CD14-positive monocyte (primary cell): ENCODE results near the gene PTTG1IP. TPM values are rescaled to one million over a fixed set of nuclear protein-coding genes. Genes with fewer than 3 reads are reported as not detected.

Source experiments
- DNase-seq, 3 donors: peaks; one replicate each; pipeline ENCODE4 v3.0.0-alpha.2; 2011 to 2022
- H2AFZ ChIP-seq: 2 replicates; pipeline ENCODE4 v1.6.0; 2012; ENCODE audit warnings: mild to moderate bottlenecking, low read depth, low read length, inconsistent platforms; ENCODE audit not compliant: insufficient read depth, poor library complexity, severe bottlenecking
- H3K27ac ChIP-seq, 2 donors: 1 replicate in 1 of 2; 2 replicates in 1 of 2; pipeline ENCODE4 v1.5.1; 2012 to 2013; ENCODE audit warnings: low read length in 2 of 2, control low read depth in 1 of 2, inconsistent platforms in 1 of 2, low read depth in 1 of 2, mild to moderate bottlenecking in 1 of 2
- H3K27me3 ChIP-seq, 2 donors: one replicate each; pipeline versions ENCODE4 v1.6.0 to v1.6.1; 2011 to 2013; ENCODE audit warnings: low read length in 2 of 2; ENCODE audit not compliant: control insufficient read depth in 2 of 2, insufficient read depth in 2 of 2
- H3K36me3 ChIP-seq, 2 donors: replicated peaks in 1 of 2; 1 replicate in 1 of 2; 2 replicates in 1 of 2; pipeline versions ENCODE4 v1.5.1 to v1.6.1; 2012 to 2013; ENCODE audit warnings: low read length in 2 of 2, control low read depth in 1 of 2, inconsistent platforms in 1 of 2, mild to moderate bottlenecking in 1 of 2; ENCODE audit not compliant: insufficient read depth in 2 of 2, control insufficient read depth in 1 of 2
- H3K4me1 ChIP-seq, 2 donors: 1 replicate in 1 of 2; 2 replicates in 1 of 2; pipeline versions ENCODE4 v1.5.1 to v1.6.1; 2012 to 2013; ENCODE audit warnings: low read length in 2 of 2, control low read depth in 1 of 2, inconsistent platforms in 1 of 2, mild to moderate bottlenecking in 1 of 2, moderate library complexity in 1 of 2; ENCODE audit not compliant: insufficient read depth in 2 of 2, control insufficient read depth in 1 of 2
- H3K4me2 ChIP-seq: replicated peaks from 2 replicates; pipeline ENCODE3; 2012; ENCODE audit warnings: low read length, moderate library complexity, mild to moderate bottlenecking; ENCODE audit not compliant: poor library complexity, severe bottlenecking; ENCODE audit errors: extremely low read depth
- H3K4me3 ChIP-seq, 3 experiments: fragments of 200-600 bp in 1 of 3; sonication (generic) in 1 of 3; replicated peaks in 1 of 3; 1 replicate in 2 of 3; 2 replicates in 1 of 3; pipeline ENCODE4 v1.5.1; 2011 to 2013; ENCODE audit warnings: low read length in 3 of 3, mild to moderate bottlenecking in 3 of 3, control low read depth in 2 of 3, low read depth in 2 of 3, inconsistent platforms in 1 of 3, moderate library complexity in 1 of 3
- H3K79me2 ChIP-seq: 2 replicates; pipeline ENCODE4 v1.6.0; 2012; ENCODE audit warnings: mild to moderate bottlenecking, control low read depth, inconsistent platforms, low read length, moderate library complexity; ENCODE audit not compliant: insufficient read depth
- H3K9ac ChIP-seq: 2 replicates; pipeline ENCODE4 v1.6.0; 2017; ENCODE audit warnings: low read length, mild to moderate bottlenecking; ENCODE audit not compliant: insufficient read depth, poor library complexity, severe bottlenecking
- H3K9me3 ChIP-seq, 2 donors: replicated peaks in 1 of 2; 1 replicate in 1 of 2; 2 replicates in 1 of 2; pipeline versions ENCODE4 v1.5.1 to v1.6.1; 2012 to 2013; ENCODE audit warnings: low read length in 2 of 2, control low read depth in 1 of 2; ENCODE audit not compliant: control insufficient read depth in 1 of 2, insufficient read depth in 1 of 2
- H4K20me1 ChIP-seq: 2 replicates; pipeline ENCODE4 v1.6.0; 2012; ENCODE audit warnings: mild to moderate bottlenecking, low read length, control low read depth, moderate library complexity; ENCODE audit not compliant: insufficient read depth
- H3K27ac Mint-ChIP-seq, 7 donors: one replicate each; pipeline ENCODE4 v1.8.0; 2020; ENCODE audit warnings: mild to moderate bottlenecking in 7 of 7, mixed read lengths in 7 of 7, moderate library complexity in 6 of 7, inconsistent platforms in 2 of 7
- H3K27me3 Mint-ChIP-seq, 3 donors: one replicate each; pipeline ENCODE4 v1.8.0; 2021 to 2022; ENCODE audit warnings: low read depth in 3 of 3, mild to moderate bottlenecking in 3 of 3, mixed read lengths in 3 of 3, moderate library complexity in 3 of 3, inconsistent platforms in 1 of 3
- H3K36me3 Mint-ChIP-seq, 2 donors: one replicate each; pipeline ENCODE4 v1.8.0; 2020; ENCODE audit warnings: mixed read lengths in 2 of 2, inconsistent platforms in 1 of 2, mild to moderate bottlenecking in 1 of 2
- H3K4me1 Mint-ChIP-seq: one replicate; pipeline ENCODE4 v1.8.0; 2020; ENCODE audit warnings: mild to moderate bottlenecking, mixed read lengths
- H3K4me3 Mint-ChIP-seq, 2 donors: one replicate each; pipeline ENCODE4 v1.8.0; 2020; ENCODE audit warnings: mild to moderate bottlenecking in 2 of 2, mixed read lengths in 2 of 2, moderate library complexity in 1 of 2
- H3K9me3 Mint-ChIP-seq, 7 donors: one replicate each; pipeline ENCODE4 v1.8.0; 2020 to 2022; ENCODE audit warnings: mixed read lengths in 7 of 7, mild to moderate bottlenecking in 6 of 7, moderate library complexity in 6 of 7, inconsistent platforms in 2 of 7
- CTCF ChIP-seq: fragments of 200-600 bp; IDR thresholded peaks from one replicate; pipeline ENCODE4 v1.8.0; 2022; ENCODE audit warnings: antibody characterized with exemption, mild to moderate bottlenecking
- WGBS: methylation state at CpG from one replicate; pipeline ENCODE4 v1.1.5; 2013; ENCODE audit warnings: missing lambda C conversion rate; ENCODE audit not compliant: insufficient coverage; 5-methylcytosine and 5-hydroxymethylcytosine counted together
- intact Hi-C, 2 donors: fragments of 100-400 bp; cut with micrococcal nuclease; formaldehyde crosslinking; loops; one replicate each; pipeline versions ENCODE4 v1.15.0 to v1.15.1; 2023
- polyA plus RNA-seq, 3 donors: library from polyadenylated mRNA; depleted of rRNA in 1 of 3; unstranded in 2 of 3; stranded (reverse) in 1 of 3; fragments of 300-500 nt in 2 of 3; fragments of >200 nt in 1 of 3; fragmentation: Illumina TruSeq in 2 of 3; gene quantifications; 1 replicate in 2 of 3; 2 replicates in 1 of 3; pipeline ENCODE4 v1.2.3, GENCODE V29; 2012 to 2021

Gene PTTG1IP
- polyA plus RNA-seq, 3 donors: 118 to 238 (median 206) TPM

GRCh38 chr21:44889625-44890337, 16.3 kb upstream of the PTTG1IP start:
- Histone ChIP-seq H2AFZ (no peak overlapping the region), H3K79me2 (peaks cover 59% of the 10 kb centered on the region), H3K27ac (peak overlapping the region in 1 of 2 donors; percentile 14), H3K36me3 (peaks cover 90 to 95% of the 10 kb centered on the region in 2 donors), H3K4me1 (peaks cover 0 to 21% of the 10 kb centered on the region in 2 donors), H3K9ac (no peak overlapping the region), H3K4me2 (no peak overlapping the region), H3K27me3 (no peaks in the 10 kb centered on the region), H3K9me3 (no peaks in the 10 kb centered on the region), H4K20me1 (peaks cover 96% of the 10 kb centered on the region), H3K4me3 (no peak overlapping the region)
- 98% methylated on average over 27 of the region's 29 CpGs for WGBS
- no peak for TF ChIP-seq CTCF
- DNase-seq: no peak
- peaks cover 11% of the 10 kb centered on the region for H3K4me1 Mint-ChIP-seq
- peak overlapping the region in 3 of 7 donors; percentile 10 to 84 (median 30) for H3K27ac Mint-ChIP-seq
- intact Hi-C loops: no loop called here
- no peaks in the 10 kb centered on the region for H3K27me3 Mint-ChIP-seq
- H3K9me3 Mint-ChIP-seq: no peaks in the 10 kb centered on the region
- no peak overlapping the region for H3K4me3 Mint-ChIP-seq
- peaks cover 64 to 91% of the 10 kb centered on the region in 2 donors for H3K36me3 Mint-ChIP-seq

- no peaks in the 10 kb centered on the region for H3K27me3 ChIP-seq
- peaks cover 93% of the 10 kb centered on the region for H4K20me1 ChIP-seq
- Mint-ChIP-seq H3K27ac (peak overlapping the region in 3 of 7 donors; percentile 42 to 69 (median 68)), H3K4me3 (no peak overlapping the region), H3K9me3 (no peaks in the 10 kb centered on the region), H3K36me3 (peaks cover 57 to 82% of the 10 kb centered on the region in 2 donors), H3K4me1 (peaks cover 16% of the 10 kb centered on the region), H3K27me3 (no peaks in the 10 kb centered on the region)
- H3K27ac ChIP-seq: no peak overlapping the region
- H3K9me3 ChIP-seq: no peaks in the 10 kb centered on the region
- 97% methylated on average over 51 of the region's 64 CpGs for WGBS
- peaks cover 50% of the 10 kb centered on the region for H3K79me2 ChIP-seq
- H3K4me2 ChIP-seq: no peak overlapping the region
- TF ChIP-seq CTCF: no peak
- no peak overlapping the region for H2AFZ ChIP-seq
- intact Hi-C loops: no loop called here
- no peak overlapping the region for H3K9ac ChIP-seq
- DNase-seq: no peak
- H3K4me3 ChIP-seq: no peak overlapping the region
- H3K36me3 ChIP-seq: peaks cover 81 to 86% of the 10 kb centered on the region in 2 donors
- H3K4me1 ChIP-seq: peaks cover 6 to 18% of the 10 kb centered on the region in 2 donors
Observed at GRCh38 chr21:44888581-44889550, 15.4 kb upstream of the PTTG1IP start.
